ENCODE measurements around the gene EIF3B. TPM values are rescaled to one million over a fixed set of nuclear protein-coding genes. Genes with fewer than 3 reads are reported as not detected.
"Not testable (repeated sequence)": the region's sequence is repeated elsewhere in the genome, so short reads cannot be mapped to it uniquely, and the experiment has no call there.

The EIF3B gene
- total RNA-seq, 2 donors from 2014 or later = 120 to 121 TPM

- H3K4me3 Mint-ChIP-seq = no peak overlapping the region
- peaks cover 0 to 17% of the 10 kb centered on the region in 2 donors for H3K36me3 Mint-ChIP-seq (ENCODE audit: insufficient read depth in 2 of 2)
- no peak overlapping the region for H3K27ac Mint-ChIP-seq
- ATAC-seq (replicated peaks in 1 of 2) (no peak), DNase-seq (no peak)
- no peaks in the 10 kb centered on the region for H3K9me3 Mint-ChIP-seq
- H3K27me3 Mint-ChIP-seq (ENCODE audit: low read depth) = no peaks in the 10 kb centered on the region
- no peaks in the 10 kb centered on the region for H3K4me1 Mint-ChIP-seq (ENCODE audit: low read depth)
Measured at GRCh38 chr7:2384354-2385243, 30.0 kb downstream of the EIF3B start.

GRCh38 chr7:2386122-2386521 is 31.5 kb downstream of the EIF3B start:
- not testable (repeated sequence) for H3K4me3 Mint-ChIP-seq; H3K36me3 Mint-ChIP-seq (ENCODE audit: insufficient read depth in 2 of 2); DNase-seq; ATAC-seq (replicated peaks in 1 of 2); H3K4me1 Mint-ChIP-seq (ENCODE audit: low read depth); H3K27me3 Mint-ChIP-seq (ENCODE audit: low read depth); H3K9me3 Mint-ChIP-seq; H3K27ac Mint-ChIP-seq

GRCh38 chr7:2386964-2387669 is 32.5 kb downstream of the EIF3B start:
- no peak overlapping the region for H3K4me3 Mint-ChIP-seq
- peaks cover 0 to 3% of the 10 kb centered on the region in 2 donors for H3K36me3 Mint-ChIP-seq (ENCODE audit: insufficient read depth in 2 of 2)
- no peaks in the 10 kb centered on the region for H3K4me1 Mint-ChIP-seq (ENCODE audit: low read depth)
- ATAC-seq (replicated peaks in 1 of 2) (no peak), DNase-seq (no peak)
- H3K27me3 Mint-ChIP-seq (ENCODE audit: low read depth) = no peaks in the 10 kb centered on the region
- no peak overlapping the region for H3K27ac Mint-ChIP-seq
- H3K9me3 Mint-ChIP-seq = no peaks in the 10 kb centered on the region

- Mint-ChIP-seq H3K4me1 (ENCODE audit: low read depth) (no peaks in the 10 kb centered on the region), H3K27ac (no peak overlapping the region), H3K27me3 (ENCODE audit: low read depth) (no peaks in the 10 kb centered on the region), H3K9me3 (no peaks in the 10 kb centered on the region), H3K36me3 (ENCODE audit: insufficient read depth in 2 of 2) (peaks cover 0 to 3% of the 10 kb centered on the region in 2 donors), H3K4me3 (no peak overlapping the region)
- ATAC-seq (replicated peaks in 1 of 2) (peak in 1 of 2 donors; percentile 7), DNase-seq (no peak)
Measured at GRCh38 chr7:2387897-2388636, 33.4 kb downstream of the EIF3B start.

GRCh38 chr7:2388637-2388954 is 34.0 kb downstream of the EIF3B start:
- H3K4me3 Mint-ChIP-seq = no peak overlapping the region
- ATAC-seq (replicated peaks in 1 of 2) (no peak), DNase-seq (no peak)
- H3K9me3 Mint-ChIP-seq = no peaks in the 10 kb centered on the region
- H3K27me3 Mint-ChIP-seq (ENCODE audit: low read depth) = no peaks in the 10 kb centered on the region
- H3K4me1 Mint-ChIP-seq (ENCODE audit: low read depth) = no peaks in the 10 kb centered on the region
- no peak overlapping the region for H3K27ac Mint-ChIP-seq
- peaks cover 0 to 3% of the 10 kb centered on the region in 2 donors for H3K36me3 Mint-ChIP-seq (ENCODE audit: insufficient read depth in 2 of 2)

GRCh38 chr7:2390020-2390816 is 35.6 kb downstream of the EIF3B start:
- not testable (repeated sequence) for H3K27me3 Mint-ChIP-seq (ENCODE audit: low read depth); H3K36me3 Mint-ChIP-seq (ENCODE audit: insufficient read depth in 2 of 2); H3K27ac Mint-ChIP-seq; H3K4me1 Mint-ChIP-seq (ENCODE audit: low read depth); DNase-seq; ATAC-seq (replicated peaks in 1 of 2); H3K4me3 Mint-ChIP-seq; H3K9me3 Mint-ChIP-seq

GRCh38 chr7:2393706-2394105 is 39.1 kb downstream of the EIF3B start:
- Mint-ChIP-seq H3K27me3 (ENCODE audit: low read depth) (no peaks in the 10 kb centered on the region), H3K27ac (no peak overlapping the region), H3K36me3 (ENCODE audit: insufficient read depth in 2 of 2) (no peaks in the 10 kb centered on the region), H3K4me3 (no peak overlapping the region), H3K9me3 (no peaks in the 10 kb centered on the region), H3K4me1 (ENCODE audit: low read depth) (no peaks in the 10 kb centered on the region)
- no peak for DNase-seq
- ATAC-seq (replicated peaks in 1 of 2) = no peak

- no peaks in the 10 kb centered on the region for H3K27me3 Mint-ChIP-seq (ENCODE audit: low read depth)
- no peak for DNase-seq
- H3K27ac Mint-ChIP-seq = no peak overlapping the region
- no peaks in the 10 kb centered on the region for H3K36me3 Mint-ChIP-seq (ENCODE audit: insufficient read depth in 2 of 2)
- no peaks in the 10 kb centered on the region for H3K9me3 Mint-ChIP-seq
- ATAC-seq (replicated peaks in 1 of 2) = no peak
- peaks cover 3% of the 10 kb centered on the region for H3K4me1 Mint-ChIP-seq (ENCODE audit: low read depth)
- H3K4me3 Mint-ChIP-seq = no peak overlapping the region
Measured at GRCh38 chr7:2394566-2395082, 40.0 kb downstream of the EIF3B start.

GRCh38 chr7:2398506-2398905 is 43.9 kb downstream of the EIF3B start:
- no peaks in the 10 kb centered on the region for H3K27me3 Mint-ChIP-seq (ENCODE audit: low read depth)
- ATAC-seq (replicated peaks in 1 of 2) (no peak), DNase-seq (no peak)
- no peaks in the 10 kb centered on the region for H3K36me3 Mint-ChIP-seq (ENCODE audit: insufficient read depth in 2 of 2)
- H3K27ac Mint-ChIP-seq = no peak overlapping the region
- H3K4me3 Mint-ChIP-seq = no peak overlapping the region
- H3K4me1 Mint-ChIP-seq (ENCODE audit: low read depth) = peaks cover 16% of the 10 kb centered on the region
- H3K9me3 Mint-ChIP-seq = no peaks in the 10 kb centered on the region

GRCh38 chr7:2399848-2400587 is 45.4 kb downstream of the EIF3B start:
- Mint-ChIP-seq H3K9me3 (peaks cover 2% of the 10 kb centered on the region in 2 donors), H3K4me1 (ENCODE audit: low read depth) (peaks cover 25% of the 10 kb centered on the region), H3K4me3 (peak overlapping the region; percentile 7 to 64), H3K27ac (peak overlapping the region; percentile 7), H3K27me3 (ENCODE audit: low read depth) (peaks cover 9% of the 10 kb centered on the region), H3K36me3 (ENCODE audit: insufficient read depth in 2 of 2) (peaks cover 3 to 5% of the 10 kb centered on the region in 2 donors)
- ATAC-seq (replicated peaks in 1 of 2) (peak in 1 of 2 donors; percentile 5), DNase-seq (peak; percentile 38 to 40)

- Mint-ChIP-seq H3K27ac (no peak overlapping the region), H3K36me3 (ENCODE audit: insufficient read depth in 2 of 2) (peaks cover 7 to 8% of the 10 kb centered on the region in 2 donors), H3K9me3 (peaks cover 2% of the 10 kb centered on the region in 2 donors), H3K27me3 (ENCODE audit: low read depth) (peaks cover 17% of the 10 kb centered on the region), H3K4me1 (ENCODE audit: low read depth) (peaks cover 47% of the 10 kb centered on the region), H3K4me3 (peak overlapping the region; percentile 87 to 88)
- DNase-seq (no peak), ATAC-seq (replicated peaks in 1 of 2) (no peak)
Measured at GRCh38 chr7:2402687-2403013, 48.0 kb downstream of the EIF3B start.
